NCI-H526 (cell line): ENCODE results near the gene SRPRB.

ENCODE experiments used
- DNase-seq, 2 experiments: peaks; one replicate each; lab custom pipeline; 2025; lab: John Stamatoyannopoulos, UW

SRPRB gene

DNA sequence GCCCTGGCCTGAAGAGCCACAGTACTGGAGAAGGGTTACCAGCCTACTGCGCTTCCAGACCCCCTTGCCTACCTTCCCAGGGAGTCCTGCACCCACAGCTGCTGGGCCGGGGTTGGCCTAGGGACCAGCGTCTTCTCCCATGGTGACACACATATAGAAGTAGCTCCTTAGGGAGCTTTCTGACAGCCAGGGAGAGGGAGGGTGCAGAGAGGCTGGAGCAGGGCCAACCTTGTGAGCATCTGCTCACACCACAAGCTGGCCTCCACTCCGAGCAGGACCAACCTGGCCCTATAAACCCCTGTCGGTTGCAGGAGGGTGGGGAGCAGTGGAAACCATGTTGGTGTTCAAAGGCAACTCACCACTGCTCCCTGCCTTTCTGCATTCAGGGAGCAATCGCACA lies 35.2 kb downstream of the SRPRB start:
- DNase-seq = no peak

DNA sequence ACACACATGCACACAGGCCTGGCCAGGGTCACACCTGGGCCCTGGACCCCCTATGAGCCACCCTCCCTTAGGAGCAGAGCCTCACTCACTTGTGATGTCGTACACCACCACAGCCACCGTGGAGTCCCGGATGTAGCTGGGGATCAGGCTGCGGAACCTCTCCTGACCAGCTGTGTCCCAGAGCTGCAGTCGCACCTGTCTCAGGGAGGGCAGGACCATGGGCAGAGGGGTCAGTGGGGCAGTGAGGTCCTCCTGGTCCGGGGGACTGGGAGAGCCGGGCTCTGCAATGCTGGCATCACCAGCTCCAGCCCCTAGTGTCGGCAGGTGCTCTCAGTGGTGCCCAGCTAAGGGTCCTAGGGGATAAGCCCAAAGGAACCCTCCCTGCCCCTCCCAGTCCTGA lies 35.6 kb downstream of the SRPRB start:
- no peak for DNase-seq

DNA sequence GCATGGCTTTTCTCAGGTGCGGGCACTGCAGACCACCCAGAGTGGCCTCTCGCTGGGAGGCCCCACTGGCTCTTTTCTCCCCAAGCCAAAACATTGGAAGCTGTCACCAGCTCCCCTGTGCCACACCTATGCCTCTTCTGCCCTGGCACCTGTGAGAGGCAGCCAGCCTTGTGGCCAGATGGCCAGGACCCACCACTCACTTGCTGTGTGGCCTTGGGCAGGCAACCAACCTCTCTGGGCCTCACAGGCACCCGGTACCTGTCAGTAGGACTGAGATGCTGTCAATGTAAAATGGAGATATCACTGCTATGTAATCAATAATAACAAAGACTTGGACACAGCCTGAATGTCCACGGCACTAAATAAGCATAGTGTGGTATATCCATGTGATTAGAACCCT lies 36.5 kb downstream of the SRPRB start:
- no peak for DNase-seq

DNA sequence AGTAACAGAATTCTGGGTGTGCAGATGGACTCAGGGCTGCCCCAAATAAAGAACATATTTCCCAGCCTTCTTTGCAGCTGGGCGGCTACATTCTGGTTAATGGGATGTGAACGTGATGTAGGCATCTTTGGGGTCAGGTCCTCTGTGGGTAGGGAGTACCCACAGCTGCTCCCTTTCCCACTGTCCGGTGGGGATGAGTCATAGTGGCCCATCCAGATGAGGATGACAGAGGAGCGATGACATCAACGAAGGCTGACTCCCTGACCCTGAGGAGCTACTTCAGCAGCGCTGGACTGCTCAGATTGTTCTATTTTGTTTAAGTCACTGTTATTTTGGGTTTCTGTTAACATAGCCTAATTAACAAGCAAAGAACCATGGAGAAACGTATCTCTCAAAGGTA lies 38.0 kb downstream of the SRPRB start:
- DNase-seq = no peak

DNA sequence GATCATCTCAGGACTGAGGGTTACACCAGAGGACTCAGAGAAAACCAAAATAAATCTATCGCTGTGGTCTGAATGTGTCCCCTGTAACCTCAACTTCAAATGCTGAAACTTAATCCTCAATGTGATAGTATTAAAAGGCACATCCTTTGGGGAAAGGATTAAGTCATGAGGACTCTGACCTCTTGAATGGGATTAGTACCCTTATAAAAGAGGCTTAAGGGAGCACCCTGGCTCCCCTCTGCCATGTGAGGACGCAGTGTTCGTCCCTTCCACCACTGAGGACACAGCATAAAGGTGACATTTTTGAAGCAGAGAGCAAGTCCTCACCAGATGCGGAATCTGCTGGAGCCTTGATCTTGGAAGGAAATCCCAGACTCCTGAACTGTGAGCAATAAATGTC lies 39.5 kb downstream of the SRPRB start:
- DNase-seq = no peak

DNA sequence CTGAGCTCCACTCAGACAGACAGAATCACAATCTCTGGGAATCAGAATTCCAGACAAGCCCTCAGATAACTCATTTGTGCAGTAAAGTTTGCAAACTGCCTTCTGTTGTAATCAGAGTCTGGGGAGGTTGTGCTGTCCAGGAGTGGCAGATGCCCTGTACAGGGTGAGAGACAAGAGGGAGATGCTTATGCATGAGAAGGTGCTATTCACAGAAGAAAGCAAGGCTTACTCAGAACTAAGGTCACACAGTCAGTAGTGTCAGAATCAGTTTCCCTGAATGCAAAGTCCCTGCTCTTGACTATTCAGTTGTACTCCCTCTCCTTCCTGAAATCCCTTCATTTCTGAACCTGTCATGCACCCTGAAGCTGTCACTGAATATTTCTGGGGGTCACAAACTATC lies 43.7 kb downstream of the SRPRB start:
- DNase-seq = no peak

DNA sequence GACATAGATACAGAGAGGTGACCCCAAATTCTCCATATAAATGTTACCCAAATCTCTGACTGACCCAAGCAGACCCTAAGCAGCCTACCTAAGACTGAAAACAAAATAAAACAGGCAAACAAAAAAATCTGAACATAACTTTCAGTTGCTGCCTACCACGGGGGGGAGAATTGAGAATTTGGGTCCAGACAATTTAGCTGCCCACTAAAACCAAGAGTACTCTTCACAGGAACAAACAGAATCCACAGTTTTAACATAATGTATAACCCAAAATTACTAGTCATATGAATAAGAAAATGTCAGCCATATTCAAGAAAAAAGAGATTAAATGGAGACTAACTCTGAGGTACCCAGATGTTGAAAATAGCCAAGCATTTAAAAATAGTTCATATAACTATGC lies 44.4 kb downstream of the SRPRB start:
- DNase-seq = no peak

DNA sequence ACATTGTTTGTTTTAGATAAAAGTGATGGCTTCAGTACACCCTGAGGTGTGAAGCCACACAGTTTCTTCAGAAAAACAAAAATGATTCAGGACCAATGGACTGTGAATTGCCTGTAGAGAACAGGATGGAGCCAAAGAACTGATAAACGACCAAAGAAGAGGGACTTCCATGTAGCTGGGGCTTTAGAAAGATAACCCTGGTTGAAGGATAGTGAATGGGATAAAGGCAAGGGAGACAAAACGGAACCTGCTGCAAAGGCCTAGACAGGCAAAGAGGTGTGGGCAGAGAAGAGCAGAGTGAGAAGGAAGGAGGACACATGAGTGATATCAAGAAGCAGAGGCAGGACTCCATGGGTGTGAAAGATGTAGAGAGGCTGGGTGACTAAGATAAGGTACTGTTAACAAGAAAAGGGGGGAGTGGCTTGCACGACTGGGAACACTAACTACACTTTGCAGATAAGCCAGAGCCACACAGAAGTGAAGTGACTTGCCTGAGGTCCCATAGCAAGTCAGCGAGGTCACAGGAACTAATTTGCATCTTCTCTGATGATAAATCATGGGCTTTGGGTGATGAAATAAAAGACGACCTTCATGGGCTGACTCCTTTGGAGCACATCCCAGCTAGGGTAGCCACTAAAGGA lies 45.8 kb downstream of the SRPRB start:
- DNase-seq = peak in 1 of 2 experiments; percentile 15

DNA sequence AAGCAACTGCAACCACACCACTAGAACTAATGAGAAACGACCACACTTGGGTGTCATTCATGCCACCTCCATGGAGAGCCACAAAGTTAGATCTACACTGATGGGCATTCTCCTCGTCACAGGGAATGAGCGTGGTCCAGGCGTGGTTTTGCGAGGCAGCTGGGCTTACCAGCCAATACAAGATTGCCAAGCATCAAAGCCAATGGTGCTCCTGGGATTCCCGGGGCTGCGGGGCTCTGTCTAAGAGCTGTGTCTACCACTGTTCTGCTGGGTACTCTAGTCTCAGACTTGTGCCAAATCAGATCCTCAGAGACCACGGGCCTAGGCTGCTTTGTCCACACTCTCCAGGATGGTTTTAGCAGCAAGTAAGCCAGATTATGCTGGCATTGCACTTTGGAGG lies 46.3 kb downstream of the SRPRB start:
- DNase-seq = no peak

DNA sequence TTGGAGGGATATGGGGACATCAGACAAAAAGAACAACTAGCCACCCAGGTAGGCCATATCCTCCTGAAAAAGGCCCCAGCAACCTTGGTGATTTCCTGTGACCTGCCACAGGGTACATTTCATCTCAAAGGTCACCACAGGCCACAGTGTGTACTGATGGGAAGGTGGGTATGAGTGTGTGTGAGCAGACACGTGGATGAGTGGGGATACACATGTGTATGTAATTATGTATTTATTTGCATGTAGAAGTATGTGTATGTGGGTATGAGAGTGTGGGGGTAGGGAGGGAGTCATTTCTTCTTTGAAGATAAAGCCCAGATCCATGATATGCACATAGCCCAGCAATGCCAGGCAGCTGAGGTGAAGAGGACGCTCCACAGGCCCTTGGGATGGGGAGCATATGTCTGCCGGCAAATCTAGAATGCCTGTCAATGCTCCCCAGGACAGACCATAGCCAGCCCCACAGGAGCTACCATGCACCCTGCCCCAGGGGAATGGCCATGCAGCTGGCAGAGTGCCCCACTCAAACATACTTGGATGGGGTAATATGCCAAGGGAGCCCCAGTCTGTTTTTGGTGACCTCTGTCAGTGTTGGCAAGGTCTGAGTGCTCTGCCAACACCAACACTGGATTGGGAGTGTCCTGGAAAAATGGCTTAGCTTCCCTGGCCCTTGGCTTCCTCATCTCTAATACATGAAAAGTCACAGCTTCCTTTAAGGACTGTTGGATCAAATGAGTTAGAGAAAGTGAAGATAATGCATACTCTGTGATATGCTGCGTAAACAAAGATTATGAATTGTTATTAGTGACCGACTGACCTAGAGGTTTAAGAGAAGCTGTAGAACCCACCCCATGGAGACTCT lies 47.7 kb downstream of the SRPRB start:
- no peak for DNase-seq

DNA sequence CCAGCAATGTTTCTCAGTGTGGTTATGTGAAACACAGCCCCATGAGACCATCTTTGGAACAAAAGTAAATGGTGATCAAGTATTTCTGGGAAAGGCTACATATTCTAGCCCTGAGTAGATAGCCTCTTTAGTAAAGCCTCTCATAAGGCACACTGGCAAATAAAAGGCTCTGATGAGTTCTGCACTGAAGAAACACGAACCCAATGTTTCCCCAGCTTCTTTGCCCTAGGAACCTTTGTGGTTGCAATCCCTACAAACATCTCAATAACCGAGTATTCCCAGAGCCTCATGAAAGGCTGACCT lies 48.3 kb downstream of the SRPRB start:
- no peak for DNase-seq

DNA sequence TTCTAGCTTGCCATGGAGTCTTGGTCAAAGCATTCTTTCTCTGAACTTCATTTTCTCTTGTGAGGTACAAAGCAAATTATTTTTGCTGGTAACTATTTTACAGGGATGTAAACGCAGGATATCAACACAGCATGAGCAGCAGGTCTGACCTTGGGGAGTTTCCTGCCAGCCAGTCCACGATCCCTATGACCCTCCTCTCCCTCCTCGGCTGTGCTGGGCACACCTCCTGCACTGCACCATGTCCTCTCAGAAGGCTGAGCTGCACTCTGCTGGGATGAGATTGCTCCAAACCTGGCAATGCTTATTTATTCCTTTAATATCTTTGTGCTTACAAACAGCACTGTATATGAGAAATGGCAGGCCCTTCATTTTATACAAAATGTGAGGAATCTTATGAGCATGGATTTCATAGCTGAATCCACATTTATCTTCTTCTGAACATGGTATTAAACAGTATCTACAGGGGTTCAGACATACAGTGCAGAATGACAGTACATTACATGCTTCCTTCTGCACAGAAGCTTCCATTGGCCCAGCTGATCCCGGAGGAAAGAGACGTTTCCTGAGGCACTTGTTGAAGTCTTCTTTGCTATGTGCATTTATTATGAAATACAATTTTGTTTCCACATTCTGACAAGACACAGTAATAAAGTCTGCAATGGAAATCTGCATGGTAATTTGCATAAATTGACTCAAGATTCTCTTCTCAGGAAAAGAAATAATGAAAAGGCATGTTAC lies 48.8 kb downstream of the SRPRB start:
- peak in 1 of 2 experiments; percentile 56 for DNase-seq

DNA sequence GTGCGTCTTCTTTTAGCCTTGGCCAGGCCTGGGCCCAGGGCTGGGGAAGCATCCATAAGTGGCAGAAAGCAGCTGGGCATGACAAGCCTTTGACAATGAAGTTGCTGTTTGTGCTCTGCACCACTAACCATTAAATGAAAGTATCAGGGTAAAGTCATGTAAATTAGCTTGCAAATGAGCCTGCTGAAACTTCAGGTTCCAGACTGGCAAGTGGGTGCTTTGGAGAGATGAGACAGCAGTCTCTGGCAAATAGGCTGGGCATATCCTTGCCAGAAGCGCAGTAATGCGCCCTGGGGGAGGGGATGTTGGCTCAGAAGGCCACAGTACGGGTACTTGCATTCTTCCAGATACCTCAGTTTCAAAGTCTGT lies 49.4 kb downstream of the SRPRB start:
- peak; percentile 96 to 97 for DNase-seq

DNA sequence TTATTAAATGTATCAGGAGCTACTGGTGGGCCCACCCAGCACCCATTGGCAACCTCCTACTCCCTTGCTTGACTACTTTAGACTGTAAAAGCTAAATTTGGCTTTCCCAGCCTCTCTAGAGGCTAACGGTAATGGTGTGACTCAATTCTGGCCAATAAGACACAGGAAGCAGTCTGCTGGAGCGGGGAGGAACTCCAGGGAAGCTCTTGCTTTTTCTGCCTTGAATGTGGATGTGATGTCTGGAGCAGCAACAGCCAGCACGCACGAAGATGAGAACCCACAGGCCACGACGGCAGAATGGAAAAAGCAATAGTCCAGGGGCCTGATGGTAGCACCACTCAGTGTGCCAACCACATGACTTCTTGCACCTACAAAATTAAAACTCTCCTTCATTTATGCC lies 50.2 kb downstream of the SRPRB start:
- peak in 1 of 2 experiments; percentile 13 for DNase-seq

DNA sequence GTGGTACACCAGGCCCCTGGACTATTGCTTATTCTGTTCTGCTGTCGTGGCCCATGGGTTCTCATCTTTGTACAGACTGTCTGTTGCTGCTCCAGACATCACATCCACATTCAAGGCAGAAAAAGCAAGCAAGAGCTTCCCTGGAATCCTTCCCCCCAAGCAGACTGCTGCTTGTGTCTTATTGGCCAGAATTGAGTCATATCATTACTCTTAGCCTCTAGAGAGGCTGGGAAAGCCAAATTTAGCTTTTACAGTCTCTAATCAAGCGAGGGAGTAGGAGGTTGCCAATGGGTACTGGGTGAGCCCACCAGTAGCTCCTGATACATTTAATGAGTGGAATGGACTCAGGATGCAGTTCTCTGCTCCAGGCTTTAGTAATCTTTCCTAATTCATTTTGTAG lies 50.7 kb downstream of the SRPRB start:
- no peak for DNase-seq

DNA sequence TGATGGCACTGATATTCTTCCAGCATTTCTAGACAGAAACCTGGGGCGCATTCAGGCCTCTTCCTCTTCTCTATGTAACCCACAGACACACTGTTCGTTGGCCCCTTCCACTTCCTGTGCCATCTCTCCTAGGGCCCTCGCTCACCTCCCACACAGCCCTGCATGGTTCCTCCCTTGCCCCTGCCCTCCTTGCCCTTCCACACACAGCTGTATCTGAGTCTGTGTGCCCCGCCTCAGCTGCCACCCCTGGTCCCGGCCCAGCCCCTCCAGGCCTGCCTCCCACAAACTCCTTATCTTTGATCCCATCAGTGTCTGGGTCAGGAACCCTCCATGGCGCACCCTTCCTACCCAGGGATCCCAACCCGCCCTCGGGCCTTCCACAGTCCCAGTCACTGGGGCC lies 52.2 kb downstream of the SRPRB start:
- no peak for DNase-seq

DNA sequence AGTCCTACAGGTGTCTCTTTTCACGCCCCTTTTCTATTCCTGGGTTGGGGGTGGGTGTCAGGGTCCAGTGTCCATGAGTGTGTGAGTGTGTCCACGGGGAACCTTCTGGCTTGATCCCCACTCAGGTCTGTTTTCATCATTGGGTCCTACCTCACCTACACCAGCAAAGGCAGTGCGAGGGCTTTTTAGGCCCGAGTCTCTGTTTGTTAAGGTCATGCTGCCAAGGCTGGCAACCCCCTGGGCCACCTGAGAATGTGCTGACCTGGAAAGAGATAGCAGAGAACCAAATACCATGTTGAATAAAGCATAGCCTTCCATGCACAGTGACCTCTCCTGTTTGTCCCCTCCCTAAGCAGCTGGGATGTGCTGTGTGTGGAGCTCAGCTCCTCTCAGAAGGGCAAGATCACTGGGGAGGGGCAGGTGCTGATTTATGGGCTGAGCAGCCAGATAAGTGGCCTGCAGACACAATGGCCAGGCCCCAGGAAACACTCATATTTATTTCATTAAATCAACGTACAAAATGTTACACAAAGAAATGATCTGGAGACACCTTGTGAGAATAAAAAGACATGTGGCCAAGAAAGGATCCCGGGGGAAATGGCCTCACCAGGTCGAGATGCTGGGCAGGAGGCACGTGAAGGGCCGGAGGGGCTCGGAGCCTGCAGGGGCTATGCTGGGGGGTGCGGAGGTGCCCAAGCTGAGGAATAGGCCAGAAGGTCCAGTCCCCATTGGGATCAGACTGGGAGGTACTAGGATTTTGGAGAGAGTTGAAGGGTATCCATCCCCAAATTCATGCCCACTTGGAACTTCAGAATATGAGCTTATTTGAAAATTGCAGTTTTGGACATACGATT lies 54.0 kb downstream of the SRPRB start:
- DNase-seq = no peak

DNA sequence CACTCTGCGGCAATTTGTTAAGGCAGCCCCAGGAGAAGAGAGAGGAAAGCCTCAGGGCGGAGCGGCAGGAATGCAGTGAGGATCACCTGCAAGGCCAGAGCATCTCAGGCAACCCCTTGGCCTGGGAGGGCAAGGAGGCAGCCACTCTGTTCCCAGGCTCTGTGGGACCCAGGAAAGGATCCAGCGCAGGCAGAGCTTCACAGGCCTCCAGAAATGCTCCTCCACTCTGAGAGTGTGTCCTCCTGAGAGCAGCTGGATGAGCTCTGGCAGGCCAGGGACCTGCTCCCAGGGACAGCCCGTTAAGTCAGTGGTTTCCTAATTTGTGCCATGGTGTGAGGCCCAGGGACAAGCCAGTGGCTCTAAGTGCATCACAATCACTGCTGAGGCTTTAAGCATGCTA lies 54.9 kb downstream of the SRPRB start:
- DNase-seq = no peak

DNA sequence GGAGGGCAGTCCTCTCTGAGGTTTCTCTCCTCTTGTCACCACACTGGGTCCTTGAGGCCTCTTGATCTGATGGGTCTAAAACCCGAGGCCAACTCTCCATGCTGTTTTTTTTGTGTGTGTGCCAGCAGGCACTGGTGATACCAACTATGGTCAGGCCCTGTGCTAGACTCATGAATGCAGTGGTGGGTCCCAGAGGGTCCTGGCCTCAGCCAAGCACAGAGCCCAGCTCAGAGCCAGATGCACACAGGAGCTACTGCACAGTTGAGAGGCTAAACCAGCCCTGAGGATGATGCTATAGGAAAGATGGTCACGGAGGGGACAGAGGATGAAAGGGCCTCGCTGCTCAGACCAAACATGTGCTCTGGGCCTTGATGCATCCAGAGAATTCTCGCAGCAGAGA lies 56.5 kb downstream of the SRPRB start:
- no peak for DNase-seq

DNA sequence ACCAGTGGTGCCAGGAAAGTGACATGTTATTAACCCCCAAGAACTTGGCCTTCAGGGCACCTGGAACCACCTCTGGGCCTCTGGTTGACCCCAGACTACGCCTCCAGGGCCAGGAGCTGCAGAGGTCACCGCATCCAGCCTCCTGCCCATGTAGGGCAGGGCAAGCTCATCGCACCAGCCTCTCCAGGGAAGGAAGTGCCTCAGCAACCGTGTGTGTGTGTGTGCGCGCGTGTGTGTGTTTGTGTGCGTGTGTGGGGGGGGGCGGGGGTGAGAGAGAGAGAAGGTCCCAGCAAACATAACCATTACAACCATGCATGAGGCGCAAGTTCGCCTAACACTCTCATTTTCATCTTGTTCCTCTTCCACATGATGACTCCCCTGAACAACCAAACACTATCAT lies 58.3 kb downstream of the SRPRB start:
- no peak for DNase-seq

DNA sequence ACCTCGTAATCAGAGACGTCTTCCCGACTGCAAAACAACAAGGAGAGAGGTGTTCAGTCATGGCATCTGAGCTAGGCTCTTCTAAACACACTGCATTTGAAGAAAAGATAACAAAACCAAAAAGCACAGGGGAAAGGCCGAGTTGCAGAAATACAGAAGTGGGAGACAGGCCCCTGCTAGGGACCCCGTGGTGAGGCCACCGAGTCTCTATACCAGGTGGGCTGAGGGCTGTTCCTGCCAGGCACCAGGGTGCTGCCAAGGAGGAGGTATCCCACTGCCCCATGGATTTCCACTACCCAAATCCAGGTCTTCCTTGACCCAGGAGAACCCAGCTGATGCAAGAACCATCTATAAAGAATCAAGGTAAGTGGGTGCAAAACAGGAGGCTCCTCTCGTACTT lies 59.0 kb downstream of the SRPRB start:
- no peak for DNase-seq

DNA sequence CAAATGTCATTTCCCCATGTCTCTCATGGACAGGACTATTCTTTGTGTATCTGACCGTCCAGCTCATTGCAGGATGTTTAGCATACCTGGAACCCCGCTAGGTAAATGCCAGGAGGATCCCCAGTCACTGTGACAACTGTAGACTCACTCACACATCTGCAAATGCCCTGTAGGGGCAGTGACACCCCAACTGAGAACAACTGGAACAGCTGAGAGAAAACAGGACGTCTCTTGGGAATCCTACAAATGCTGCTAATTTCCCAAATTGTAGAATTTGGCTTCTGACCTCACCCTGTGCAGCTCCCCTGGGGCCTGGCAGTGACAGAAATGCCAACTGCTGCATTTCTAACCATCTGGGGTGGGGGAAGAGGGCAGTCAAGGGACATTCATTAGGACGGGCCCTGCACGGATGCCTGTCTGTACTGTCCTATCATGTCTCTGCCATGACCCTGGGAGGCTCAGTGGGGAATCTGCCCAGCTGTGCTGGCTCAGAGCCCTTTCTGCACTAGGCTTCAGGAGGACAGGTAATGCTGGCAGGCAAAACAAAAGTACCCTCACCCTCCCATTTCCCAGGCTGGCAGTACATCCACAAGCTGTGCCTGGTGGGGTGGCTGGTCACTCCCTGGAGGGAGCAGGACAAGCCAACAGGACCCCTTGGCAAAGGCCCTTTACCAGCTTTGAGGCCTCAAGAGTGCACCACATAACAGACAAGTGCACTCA lies 59.7 kb downstream of the SRPRB start:
- no peak for DNase-seq
